HEK293 (cell line): ENCODE measurements around the gene MIA3.

Experiments used
- IKZF3 ChIP-seq: fragments of 450-650 bp; IDR thresholded peaks from 2 replicates; pipeline ENCODE4 v1.5.0; 2018; ENCODE audit warnings: missing biosample characterization, mild to moderate bottlenecking, missing genetic modification characterization, moderate library complexity
- KLF1 ChIP-seq: fragments of 450-650 bp; formaldehyde crosslinking; IDR thresholded peaks from 2 replicates; pipeline ENCODE4 v1.5.1; 2016; ENCODE audit warnings: missing biosample characterization, missing genetic modification characterization
- PATZ1 ChIP-seq: fragments of 450-650 bp; formaldehyde crosslinking; IDR thresholded peaks from 2 replicates; pipeline ENCODE4 v1.5.1; 2016; ENCODE audit warnings: missing biosample characterization, missing genetic modification characterization
- PRDM10 ChIP-seq: fragments of 450-650 bp; formaldehyde crosslinking; IDR thresholded peaks from 2 replicates; pipeline ENCODE4 v1.5.1; 2016; ENCODE audit warnings: missing biosample characterization, missing genetic modification characterization
- PRDM2 ChIP-seq: fragments of 450-650 bp; formaldehyde crosslinking; IDR thresholded peaks from 2 replicates; pipeline ENCODE4 v1.5.1; 2016; ENCODE audit warnings: missing biosample characterization, missing genetic modification characterization, borderline replicate concordance
- SCRT2 ChIP-seq: fragments of 450-650 bp; formaldehyde crosslinking; IDR thresholded peaks from 2 replicates; pipeline ENCODE4 v1.5.1; 2016; ENCODE audit warnings: missing biosample characterization, missing genetic modification characterization
- SP2 ChIP-seq: fragments of 450-650 bp; formaldehyde crosslinking; IDR thresholded peaks from 2 replicates; pipeline ENCODE4 v1.5.1; 2016; ENCODE audit warnings: missing biosample characterization, missing genetic modification characterization
- YY2 ChIP-seq: fragments of 450-650 bp; formaldehyde crosslinking; IDR thresholded peaks from 2 replicates; pipeline ENCODE4 v1.5.1; 2016; ENCODE audit warnings: missing biosample characterization, missing genetic modification characterization
- ZBTB26 ChIP-seq: fragments of 450-650 bp; formaldehyde crosslinking; optimal IDR thresholded peaks from 2 replicates; pipeline ENCODE3; 2016; ENCODE audit warnings: missing biosample characterization, mild to moderate bottlenecking, missing genetic modification characterization
- ZFP3 ChIP-seq: fragments of 450-650 bp; formaldehyde crosslinking; IDR thresholded peaks from 2 replicates; pipeline ENCODE4 v1.5.1; 2016; ENCODE audit warnings: low read depth, missing biosample characterization, missing genetic modification characterization
- ZNF19 ChIP-seq: fragments of 450-650 bp; formaldehyde crosslinking; IDR thresholded peaks from 2 replicates; pipeline ENCODE4; 2016; ENCODE audit warnings: missing biosample characterization, missing genetic modification characterization, low read depth
- ZNF350 ChIP-seq: fragments of 450-650 bp; formaldehyde crosslinking; IDR thresholded peaks from 2 replicates; pipeline ENCODE4 v1.5.0; 2017; ENCODE audit warnings: missing biosample characterization, mild to moderate bottlenecking, missing genetic modification characterization
- ZNF426 ChIP-seq: fragments of 450-650 bp; formaldehyde crosslinking; IDR thresholded peaks from 2 replicates; pipeline ENCODE4 v1.5.1; 2017; ENCODE audit warnings: missing biosample characterization, missing genetic modification characterization, mild to moderate bottlenecking, inconsistent platforms, moderate library complexity
- ZNF610 ChIP-seq: fragments of 450-650 bp; formaldehyde crosslinking; IDR thresholded peaks from 2 replicates; pipeline ENCODE4 v1.5.1; 2016; ENCODE audit warnings: missing biosample characterization, missing genetic modification characterization, borderline replicate concordance
- ZNF623 ChIP-seq: fragments of 450-650 bp; formaldehyde crosslinking; IDR thresholded peaks from 2 replicates; pipeline ENCODE4 v1.5.1; 2016; ENCODE audit warnings: missing biosample characterization, missing genetic modification characterization
- ZNF624 ChIP-seq: fragments of 450-650 bp; formaldehyde crosslinking; IDR thresholded peaks from 2 replicates; pipeline ENCODE4 v1.5.1; 2017; ENCODE audit warnings: missing biosample characterization, missing genetic modification characterization
- ZNF692 ChIP-seq: fragments of 450-650 bp; formaldehyde crosslinking; IDR thresholded peaks from 2 replicates; pipeline ENCODE4 v1.5.1; 2016; ENCODE audit warnings: missing biosample characterization, missing genetic modification characterization
- ZNF704 ChIP-seq: fragments of 450-650 bp; formaldehyde crosslinking; IDR thresholded peaks from 2 replicates; pipeline ENCODE4 v1.5.1; 2016; ENCODE audit warnings: missing biosample characterization, missing genetic modification characterization
- ZSCAN4 ChIP-seq: fragments of 450-650 bp; formaldehyde crosslinking; IDR thresholded peaks from 2 replicates; pipeline ENCODE4 v1.5.1; 2017; ENCODE audit warnings: missing biosample characterization, missing genetic modification characterization
- ZXDB ChIP-seq: fragments of 450-650 bp; formaldehyde crosslinking; IDR thresholded peaks from 2 replicates; pipeline ENCODE4 v1.5.1; 2016; ENCODE audit warnings: missing biosample characterization, missing genetic modification characterization

The MIA3 gene

GRCh38 chr1:222617367-222617951 is 438 bp upstream of the MIA3 start (continued):
- TF ChIP-seq ZNF350 (tag by site-specific recombination) (no peak), PRDM10 (tag by site-specific recombination) (peak; percentile 88), IKZF3 (peak; percentile 67; the same call in 1 of the 2 replicates), ZNF19 (no peak), ZSCAN4 (tag by site-specific recombination) (no peak), ZNF610 (tag by site-specific recombination) (peak; percentile 68; the same call in 1 of the 2 replicates), ZNF623 (no peak), ZXDB (tag by site-specific recombination) (peak; percentile 41; the same call in 1 of the 2 replicates), SCRT2 (tag by site-specific recombination) (peak; percentile 99), YY2 (tag by site-specific recombination) (no peak), PRDM2 (tag by site-specific recombination) (no peak), ZFP3 (tag by site-specific recombination) (no peak), ZBTB26 (tag by site-specific recombination) (peak; percentile 29), ZNF624 (no peak), ZNF692 (tag by site-specific recombination) (0 out of 2 replicates have a peak, but pooled peaks have one; percentile 17), ZNF426 (tag by site-specific recombination) (no peak), SP2 (tag by site-specific recombination) (peak; percentile 78), KLF1 (tag by site-specific recombination) (peak; percentile 59), ZNF704 (no peak), PATZ1 (tag by site-specific recombination) (peak; percentile 76)
